ENCODE data around the gene DEFB108B.
"Not testable (repeated sequence)": the region's sequence is repeated elsewhere in the genome, so short reads cannot be mapped to it uniquely, and the experiment has no call there.

The DEFB108B gene

DNA sequence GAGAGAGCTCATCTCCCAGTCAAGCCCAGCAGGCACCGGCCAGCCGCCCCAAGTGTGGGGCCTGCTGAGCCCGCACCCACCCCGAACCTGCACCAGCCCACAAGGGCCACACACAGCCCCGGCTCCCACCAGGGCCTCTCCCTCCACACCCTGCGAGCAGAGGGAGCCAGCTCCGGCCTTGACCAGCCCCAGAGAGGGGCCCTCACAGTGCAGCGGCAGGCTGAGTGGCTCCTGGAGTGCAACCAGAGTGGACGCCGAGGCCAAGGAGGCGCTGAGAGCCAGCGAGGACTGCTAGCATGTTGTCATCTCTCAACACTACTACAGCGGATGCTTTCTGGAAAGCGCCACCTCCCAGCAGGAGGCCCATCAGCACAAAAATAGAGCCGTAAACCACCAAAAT is 10.9 kb downstream of the DEFB108B start:
- no peak for DNase-seq (ENCODE audit: low read depth)
- H3K4me3 ChIP-seq (ENCODE audit: low read depth, low read length): no peak overlapping the region

DNA sequence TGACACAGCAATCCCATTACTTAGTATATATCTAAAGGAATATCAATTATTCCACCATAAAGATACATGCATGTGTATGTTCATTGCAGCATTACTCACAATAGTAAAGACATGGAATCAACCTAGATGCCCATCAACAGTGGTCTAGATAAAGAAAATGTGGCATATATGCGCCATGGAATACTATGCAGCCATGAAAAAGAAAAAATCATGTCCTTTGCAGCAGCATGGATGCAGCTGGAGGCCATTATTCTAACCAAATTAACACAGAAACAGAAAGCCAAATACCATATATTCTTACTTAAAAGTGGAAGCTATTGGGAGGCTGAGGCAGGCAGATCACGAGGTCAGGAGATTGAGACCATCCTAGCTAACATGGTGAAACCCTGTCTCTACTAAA is 20.9 kb downstream of the DEFB108B start:
- not testable (repeated sequence) for DNase-seq (ENCODE audit: low read depth); H3K4me3 ChIP-seq (ENCODE audit: low read depth, low read length)

More for the DNA sequence above, 10.9 kb downstream of the DEFB108B start:
- TF ChIP-seq, protein P1, sequence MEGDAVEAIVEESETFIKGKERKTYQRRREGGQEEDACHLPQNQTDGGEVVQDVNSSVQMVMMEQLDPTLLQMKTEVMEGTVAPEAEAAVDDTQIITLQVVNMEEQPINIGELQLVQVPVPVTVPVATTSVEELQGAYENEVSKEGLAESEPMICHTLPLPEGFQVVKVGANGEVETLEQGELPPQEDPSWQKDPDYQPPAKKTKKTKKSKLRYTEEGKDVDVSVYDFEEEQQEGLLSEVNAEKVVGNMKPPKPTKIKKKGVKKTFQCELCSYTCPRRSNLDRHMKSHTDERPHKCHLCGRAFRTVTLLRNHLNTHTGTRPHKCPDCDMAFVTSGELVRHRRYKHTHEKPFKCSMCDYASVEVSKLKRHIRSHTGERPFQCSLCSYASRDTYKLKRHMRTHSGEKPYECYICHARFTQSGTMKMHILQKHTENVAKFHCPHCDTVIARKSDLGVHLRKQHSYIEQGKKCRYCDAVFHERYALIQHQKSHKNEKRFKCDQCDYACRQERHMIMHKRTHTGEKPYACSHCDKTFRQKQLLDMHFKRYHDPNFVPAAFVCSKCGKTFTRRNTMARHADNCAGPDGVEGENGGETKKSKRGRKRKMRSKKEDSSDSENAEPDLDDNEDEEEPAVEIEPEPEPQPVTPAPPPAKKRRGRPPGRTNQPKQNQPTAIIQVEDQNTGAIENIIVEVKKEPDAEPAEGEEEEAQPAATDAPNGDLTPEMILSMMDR (IDR thresholded peaks at IDR 0.05; ENCODE audit: low read depth, low read length, missing control alignments): no peak

DNA sequence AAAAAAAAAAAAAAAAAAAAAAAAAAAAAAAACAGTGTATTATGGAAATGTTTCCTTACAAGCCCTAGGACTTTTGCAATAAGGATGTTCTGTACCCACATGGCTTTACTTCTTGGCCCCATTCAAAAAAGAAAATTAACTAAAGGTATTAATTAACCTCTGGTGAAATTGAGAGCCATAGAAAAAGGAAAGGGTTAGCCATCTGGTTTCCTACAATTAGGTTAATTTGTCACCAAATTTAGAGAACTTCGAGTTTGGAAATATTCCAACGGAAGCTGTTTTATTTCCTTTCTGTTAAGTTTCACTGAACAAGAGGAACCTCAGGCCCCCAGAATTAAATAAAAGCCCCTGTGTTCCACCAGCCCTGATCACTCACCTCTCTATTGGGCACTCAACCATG is 22.9 kb downstream of the DEFB108B start:
- not testable (repeated sequence) for DNase-seq (ENCODE audit: low read depth); H3K4me3 ChIP-seq (ENCODE audit: low read depth, low read length)

DNA sequence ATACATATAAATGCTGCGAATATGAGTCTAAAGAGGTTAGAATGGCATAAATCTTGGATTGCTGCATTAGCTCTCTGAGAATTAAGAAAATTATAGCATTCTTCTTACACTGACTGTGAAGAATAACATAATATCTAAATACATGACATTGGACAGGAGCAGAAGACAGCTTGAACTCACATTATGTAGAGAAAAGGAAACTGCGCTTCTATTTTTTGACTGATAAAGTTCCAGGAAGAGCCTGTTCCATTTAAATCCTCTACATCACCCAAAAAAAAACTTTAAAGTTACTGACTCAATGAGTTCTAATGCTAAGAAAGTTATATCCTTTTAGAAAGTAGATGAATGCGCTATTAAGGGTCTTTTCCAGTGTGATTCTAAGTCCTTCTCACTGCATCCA is 27.8 kb downstream of the DEFB108B start:
- H3K4me3 ChIP-seq (ENCODE audit: low read depth, low read length); DNase-seq (ENCODE audit: low read depth): not testable (repeated sequence)

DNA sequence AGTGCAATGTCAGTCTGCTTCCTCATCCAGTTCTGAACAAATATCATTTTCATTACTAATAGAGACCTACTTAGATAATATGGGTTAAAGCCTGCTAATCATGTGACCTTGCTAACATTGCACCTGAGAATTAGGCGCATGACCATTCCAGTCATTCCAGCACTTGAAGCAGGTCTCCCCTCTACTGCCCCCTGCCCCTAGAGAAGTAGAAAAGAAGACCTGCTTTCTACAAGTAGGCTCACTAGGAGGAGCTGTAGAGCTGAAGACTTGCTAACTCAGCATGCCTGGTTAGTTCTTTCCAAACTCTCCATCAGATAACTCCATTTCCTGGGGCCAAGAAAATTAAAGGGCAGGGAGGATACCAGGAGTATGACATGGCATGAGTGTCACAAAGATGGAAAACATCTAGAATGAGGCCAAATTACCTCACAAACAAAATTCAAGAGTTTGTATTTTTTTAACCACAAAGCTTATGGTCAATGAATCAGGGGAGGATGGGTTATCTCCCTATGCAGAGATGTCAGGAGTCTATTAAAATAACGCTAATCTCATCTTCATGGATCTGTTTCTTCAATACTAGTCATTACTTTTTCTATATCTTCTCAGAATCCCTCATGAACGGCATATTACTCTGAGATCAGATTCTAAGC is 31.1 kb downstream of the DEFB108B start:
- DNase-seq (ENCODE audit: low read depth): peak; percentile 22
- H3K4me3 ChIP-seq (ENCODE audit: low read depth, low read length): not testable (repeated sequence)
- TF ChIP-seq, protein P1 (IDR thresholded peaks at IDR 0.05; ENCODE audit: low read depth, low read length, missing control alignments): peak; percentile 60

DNA sequence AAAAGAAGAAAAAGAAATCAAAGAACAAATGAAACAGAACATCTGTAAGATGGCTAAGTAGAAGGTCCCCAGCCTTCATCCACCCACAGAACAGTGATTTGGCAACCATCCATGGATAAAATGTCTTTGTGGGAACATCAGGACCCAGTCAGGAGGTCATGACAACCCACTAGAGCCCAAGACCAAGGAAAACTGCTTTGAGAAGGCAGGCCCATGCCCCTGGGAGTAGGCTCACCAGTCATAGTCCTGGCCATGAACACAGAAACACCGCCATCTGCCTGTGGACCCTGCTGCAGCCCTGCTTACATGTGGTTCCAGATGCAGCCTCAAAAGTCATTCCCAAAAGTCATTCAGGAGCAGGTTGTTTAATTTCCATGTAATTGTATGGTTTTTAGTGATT is 34.2 kb downstream of the DEFB108B start:
- not testable (repeated sequence) for DNase-seq (ENCODE audit: low read depth)

DNA sequence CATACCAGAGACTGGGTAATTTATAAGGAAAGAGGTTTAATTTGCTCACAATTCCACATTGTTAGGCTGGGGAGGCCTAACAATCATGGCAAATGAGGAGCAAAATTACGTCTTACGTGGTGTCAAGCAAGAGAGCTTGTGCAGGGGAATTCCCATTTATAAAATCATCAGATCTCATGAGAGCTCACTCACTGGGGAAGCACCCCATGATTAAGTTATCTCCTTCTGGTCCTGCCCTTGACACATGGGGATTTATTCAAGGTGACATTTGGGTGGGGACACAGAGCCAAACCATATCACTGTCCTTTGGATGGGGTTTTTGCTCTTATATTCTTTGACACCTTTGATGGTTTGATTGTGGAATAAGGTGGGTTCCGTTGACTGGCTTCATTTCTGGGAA is 36.9 kb downstream of the DEFB108B start:
- H3K4me3 ChIP-seq (ENCODE audit: low read depth, low read length); DNase-seq (ENCODE audit: low read depth): not testable (repeated sequence)

More for the DNA sequence above, 34.2 kb downstream of the DEFB108B start:
- not testable (repeated sequence) for H3K4me3 ChIP-seq (ENCODE audit: low read depth, low read length)

DNA sequence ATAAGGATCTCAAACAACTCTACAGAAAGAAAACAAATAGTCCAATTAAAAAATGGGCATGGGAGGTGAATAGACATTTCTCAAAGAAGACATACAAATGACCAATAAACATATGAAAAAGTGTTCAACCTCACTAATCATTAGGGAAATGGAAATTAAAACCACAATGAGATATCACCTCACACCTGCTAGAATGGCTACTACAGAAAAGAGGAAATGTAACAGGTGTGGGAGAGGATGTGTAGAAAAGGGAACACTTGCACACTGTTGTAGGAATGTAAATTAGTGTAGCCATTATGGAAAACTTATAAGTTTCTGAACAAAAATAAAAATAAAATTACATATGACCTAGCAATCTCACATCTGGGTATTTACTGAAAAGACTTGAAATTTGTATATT is 37.7 kb downstream of the DEFB108B start:
- DNase-seq (ENCODE audit: low read depth); H3K4me3 ChIP-seq (ENCODE audit: low read depth, low read length): not testable (repeated sequence)

DNA sequence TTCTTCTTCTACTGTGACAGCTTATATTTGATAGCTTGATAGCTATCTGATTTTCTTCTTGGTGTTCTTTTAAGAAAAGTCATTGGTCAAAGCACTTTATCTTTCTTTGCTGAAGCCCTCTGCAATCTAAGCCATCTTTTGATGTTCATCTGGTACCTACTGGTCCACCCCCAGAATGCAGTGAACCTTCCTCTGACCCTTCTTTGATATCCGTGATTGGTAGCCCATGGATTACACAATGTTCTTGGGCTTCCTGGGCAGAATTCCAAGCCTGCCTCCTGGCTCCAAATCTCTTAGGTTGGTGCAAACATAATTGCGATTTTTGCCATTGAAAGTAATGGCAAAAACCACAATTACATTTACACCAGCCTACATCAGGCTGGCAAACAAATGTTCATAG is 43.3 kb downstream of the DEFB108B start:
- H3K4me3 ChIP-seq (ENCODE audit: low read depth, low read length); DNase-seq (ENCODE audit: low read depth): not testable (repeated sequence)

DNA sequence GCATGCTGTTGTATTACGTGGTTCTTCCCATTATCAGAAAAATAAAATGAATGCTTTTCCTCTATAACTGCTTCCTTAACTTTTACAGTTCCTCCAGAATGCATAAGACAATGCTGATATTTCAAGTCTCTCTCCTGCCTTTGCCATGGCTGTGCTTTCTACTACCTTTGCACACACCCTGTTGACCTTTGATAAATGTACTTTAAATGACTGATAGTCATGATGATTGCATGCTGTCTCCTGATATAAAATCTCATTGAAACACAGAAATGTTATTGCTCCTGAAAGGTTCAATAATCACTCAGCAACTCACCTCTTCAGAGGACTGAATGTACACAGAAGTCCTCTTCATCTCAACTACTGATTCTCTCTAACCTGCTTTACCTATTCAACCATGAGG is 45.1 kb downstream of the DEFB108B start, which contains the start of gene DEFB131B:
Gene DEFB131B (plus strand): TSS at position 395 of the 400 bp plus-strand sequence. CDS start 0 bp downstream, at position 395.
- not testable (repeated sequence) for DNase-seq (ENCODE audit: low read depth); H3K4me3 ChIP-seq (ENCODE audit: low read depth, low read length)

DNA sequence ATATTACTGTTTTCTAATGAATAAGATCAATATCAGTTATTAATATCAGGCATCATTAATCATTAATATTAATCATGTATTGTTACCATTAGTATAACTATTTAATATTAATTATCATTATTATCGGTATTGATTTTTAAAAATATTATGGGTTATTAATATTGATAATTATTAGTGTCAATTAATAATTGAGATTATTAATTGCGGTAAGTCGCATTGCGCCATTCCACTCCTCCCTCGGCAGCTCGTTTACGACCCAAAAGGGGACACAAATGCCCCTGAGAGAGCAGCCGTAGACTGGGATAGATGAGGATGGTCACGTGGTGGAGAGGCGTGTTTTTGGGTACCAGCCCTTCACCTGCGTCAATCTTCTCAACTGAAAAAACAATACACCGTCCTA is 52.8 kb downstream of the DEFB108B start:
- not testable (repeated sequence) for H3K4me3 ChIP-seq (ENCODE audit: low read depth, low read length); DNase-seq (ENCODE audit: low read depth)

Measured in GM12864 (cell line).